Endometrium (tissue), 2 donors: ENCODE results near the gene FAM209A.
"Not testable (repeated sequence)": the region's sequence is repeated elsewhere in the genome, so short reads cannot be mapped to it uniquely, and the experiment has no call there.

Experiments
- FAIRE-seq: peaks from 2 replicates; lab custom pipeline; 2012; peaks lifted over from hg19 to GRCh38; lab: Jason Lieb, UNC
- donor health status: control.
- donor health status: control.

Gene FAM209A, protein sequence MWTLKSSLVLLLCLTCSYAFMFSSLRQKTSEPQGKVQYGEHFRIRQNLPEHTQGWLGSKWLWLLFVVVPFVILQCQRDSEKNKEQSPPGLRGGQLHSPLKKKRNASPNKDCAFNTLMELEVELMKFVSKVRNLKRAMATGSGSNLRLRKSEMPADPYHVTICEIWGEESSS

DNA sequence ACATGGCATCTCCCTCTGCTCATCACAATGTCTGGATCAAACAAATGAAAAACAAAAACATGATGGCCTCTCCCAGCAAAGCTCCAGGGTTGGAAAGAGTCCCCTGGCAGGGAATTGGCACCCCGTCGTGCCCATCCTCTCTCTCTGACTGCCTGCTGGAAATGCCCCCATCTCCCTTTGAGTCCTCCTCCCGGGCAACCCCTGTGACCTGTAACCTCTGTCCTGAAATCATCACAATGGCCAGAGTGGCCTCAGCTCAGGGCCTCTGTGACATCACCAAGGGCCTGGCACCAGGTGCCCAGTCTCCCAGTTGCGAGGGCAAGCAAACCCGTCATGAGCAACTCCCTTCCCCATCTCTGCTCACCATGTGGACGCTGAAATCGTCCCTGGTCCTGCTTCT, at the start of gene FAM209A:
FAM209A (plus strand) TSS at position 301 of the 400 bp plus-strand sequence; CDS start at position 366, 65 bp downstream.
- FAIRE-seq, result not testable (repeated sequence)

DNA sequence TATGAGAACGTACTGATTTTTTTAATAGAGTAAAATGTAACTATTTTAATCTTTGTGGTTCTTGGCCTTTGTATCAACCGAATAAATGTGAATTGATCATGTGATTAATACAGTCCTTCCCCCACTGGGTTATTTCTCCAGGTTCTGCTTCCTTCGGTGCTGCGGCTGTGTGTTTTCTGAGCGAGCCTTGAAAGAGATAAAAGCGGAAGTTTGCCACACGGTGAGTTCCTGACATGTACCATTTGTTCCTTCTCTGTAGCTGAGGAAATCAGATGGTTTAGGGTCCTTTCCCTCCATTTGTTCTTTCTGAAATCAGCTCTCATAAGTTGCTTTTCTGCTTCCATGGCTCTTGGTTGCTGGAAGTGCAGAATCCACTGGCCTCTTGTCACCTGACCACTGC, 40.6 kb upstream of the FAM209A start:
- FAIRE-seq, result no peak

DNA sequence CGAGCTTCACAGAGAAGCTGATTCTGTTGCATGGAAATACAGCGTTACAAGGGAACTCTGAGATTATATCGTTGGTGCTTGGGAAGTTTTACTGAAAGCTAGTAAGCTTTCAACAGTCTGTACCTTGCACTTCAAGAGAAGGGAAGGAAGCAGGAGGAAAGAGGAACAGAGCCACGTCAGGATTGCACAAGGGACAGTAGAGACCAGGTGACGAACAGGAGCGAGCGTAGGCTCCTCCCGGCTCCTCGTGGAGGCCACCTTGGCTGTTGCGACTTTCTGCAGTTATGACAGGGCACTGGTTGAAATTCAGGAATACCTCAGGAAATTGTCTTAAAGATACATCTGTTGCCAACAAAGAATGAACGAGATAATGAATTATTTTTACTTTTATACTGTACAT, 37.3 kb upstream of the FAM209A start:
- no peak for FAIRE-seq

DNA sequence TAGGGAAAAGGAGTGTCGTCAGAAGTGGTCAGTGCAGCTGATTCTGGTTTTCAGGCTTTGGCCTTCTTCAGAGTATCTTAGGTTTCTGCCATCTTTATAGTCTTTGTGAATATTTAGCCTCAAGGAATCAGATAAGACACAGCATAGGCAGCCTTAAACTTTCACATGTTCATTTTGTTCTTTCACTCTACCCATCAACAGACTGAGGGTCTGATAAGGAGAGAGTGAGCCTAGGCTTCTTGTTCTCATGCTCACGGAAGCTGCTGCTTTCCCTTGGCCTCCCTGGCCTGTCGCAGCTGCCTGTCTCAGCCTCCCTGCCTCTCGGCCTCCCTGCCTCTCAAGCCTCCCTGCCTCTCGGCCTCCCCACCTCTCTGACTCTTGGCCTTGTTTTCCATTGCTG, 36.0 kb upstream of the FAM209A start:
- FAIRE-seq, result no peak

DNA sequence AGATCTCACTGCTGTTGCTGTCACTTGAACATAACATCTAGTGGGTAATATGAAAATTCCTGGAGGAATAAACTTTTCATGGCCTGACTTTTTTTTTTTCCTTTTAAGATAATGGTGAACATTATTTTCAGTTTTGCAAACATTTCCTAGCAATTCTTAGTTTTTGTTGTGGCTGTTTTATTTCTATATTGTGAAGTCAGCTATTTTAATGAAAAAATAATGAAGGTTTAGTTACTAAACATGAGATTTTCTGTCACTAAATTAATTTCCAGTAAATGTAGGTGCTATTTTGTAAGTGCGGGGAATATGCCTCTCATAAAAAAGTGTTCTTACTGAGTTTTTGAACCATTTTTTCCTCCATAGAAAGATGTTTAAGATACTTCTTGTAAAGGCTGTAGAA, 23.4 kb upstream of the FAM209A start:
- FAIRE-seq, result no peak

DNA sequence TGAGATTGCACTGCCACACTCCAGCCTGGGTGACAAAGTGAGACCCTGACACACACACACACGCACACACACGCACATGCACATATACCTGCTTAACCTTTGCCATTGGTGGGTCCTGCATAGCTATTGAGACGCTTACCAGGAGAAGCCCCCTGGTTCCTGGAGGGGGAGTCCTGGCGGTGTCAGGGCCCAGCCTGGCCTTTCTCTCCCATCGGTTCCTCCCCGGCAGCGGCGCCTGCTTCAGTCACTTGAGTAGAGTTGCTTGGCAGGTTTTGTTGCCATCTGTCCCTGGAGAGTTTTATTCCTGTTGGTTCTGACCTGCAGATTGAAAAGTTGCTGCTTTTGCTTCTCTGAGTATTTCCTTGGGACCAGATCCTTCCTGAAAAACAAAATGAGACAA, 20.6 kb upstream of the FAM209A start:
- no peak for FAIRE-seq

DNA sequence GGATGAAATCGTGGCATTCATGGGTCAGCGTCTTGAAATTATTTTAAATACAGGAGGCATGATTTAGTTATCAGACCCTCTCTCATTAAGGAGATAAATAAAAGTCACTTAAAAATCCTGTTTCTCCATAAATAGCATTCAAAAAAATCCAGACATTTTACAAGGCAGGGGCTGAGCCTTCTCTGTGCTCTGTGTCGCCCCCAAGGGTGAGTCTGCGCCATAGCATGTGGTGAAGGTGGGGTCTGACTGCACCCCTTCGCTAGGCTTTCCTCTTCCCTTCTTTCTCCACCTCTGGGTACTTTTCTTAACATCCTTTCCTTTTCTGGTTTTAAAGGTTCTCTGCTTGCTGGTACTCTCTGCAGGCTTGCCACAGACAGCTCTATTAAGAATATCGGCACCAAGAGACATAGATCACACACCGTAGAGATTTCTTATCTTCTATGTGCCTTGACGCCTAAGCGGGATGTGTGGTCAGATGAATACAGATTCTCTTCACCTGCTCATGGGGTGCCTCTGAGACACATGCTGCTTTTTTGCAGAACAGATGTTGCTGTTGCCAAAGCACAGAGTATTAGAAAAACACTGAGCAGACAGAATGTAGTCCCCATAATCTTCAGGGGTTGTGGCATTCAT, 20.1 kb upstream of the FAM209A start:
- no peak for FAIRE-seq

DNA sequence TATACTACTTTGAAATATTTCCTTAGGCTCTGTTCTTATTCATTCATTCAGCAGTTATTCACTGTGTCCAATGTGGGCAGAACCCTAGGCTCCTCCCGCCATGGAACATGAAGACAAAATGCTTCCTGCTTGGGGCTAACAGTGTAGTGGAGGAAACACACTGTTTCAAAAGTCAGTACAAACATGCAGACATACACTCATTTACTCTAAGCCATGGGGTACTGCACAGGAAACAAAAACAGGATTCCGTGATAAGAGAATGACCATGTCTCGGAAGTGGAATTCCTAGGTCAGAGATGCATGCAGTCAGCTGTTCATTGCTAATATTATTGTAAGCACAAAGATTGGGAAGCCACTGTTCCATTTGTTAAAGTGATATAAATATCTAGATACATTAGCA, 18.4 kb upstream of the FAM209A start:
- no peak for FAIRE-seq

DNA sequence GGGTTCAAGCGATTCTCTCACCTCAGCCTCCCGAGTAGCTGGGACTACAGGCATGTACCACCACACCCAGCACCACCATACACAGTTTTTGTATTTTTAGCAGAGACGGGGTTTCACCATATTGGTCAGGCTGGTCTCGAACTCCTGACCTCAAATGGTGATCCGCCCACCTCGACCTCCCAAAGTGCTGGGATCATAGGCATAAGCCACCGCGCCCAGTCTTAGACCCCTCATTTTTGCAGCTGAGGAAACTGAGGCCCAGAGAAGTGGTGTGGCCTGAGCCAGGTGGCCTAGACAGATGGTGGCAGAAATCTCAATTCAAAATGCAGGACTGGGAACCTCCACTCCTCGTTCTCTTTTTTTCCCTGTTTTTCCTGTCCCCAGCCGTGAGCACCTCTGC, 12.6 kb upstream of the FAM209A start:
- no peak for FAIRE-seq

DNA sequence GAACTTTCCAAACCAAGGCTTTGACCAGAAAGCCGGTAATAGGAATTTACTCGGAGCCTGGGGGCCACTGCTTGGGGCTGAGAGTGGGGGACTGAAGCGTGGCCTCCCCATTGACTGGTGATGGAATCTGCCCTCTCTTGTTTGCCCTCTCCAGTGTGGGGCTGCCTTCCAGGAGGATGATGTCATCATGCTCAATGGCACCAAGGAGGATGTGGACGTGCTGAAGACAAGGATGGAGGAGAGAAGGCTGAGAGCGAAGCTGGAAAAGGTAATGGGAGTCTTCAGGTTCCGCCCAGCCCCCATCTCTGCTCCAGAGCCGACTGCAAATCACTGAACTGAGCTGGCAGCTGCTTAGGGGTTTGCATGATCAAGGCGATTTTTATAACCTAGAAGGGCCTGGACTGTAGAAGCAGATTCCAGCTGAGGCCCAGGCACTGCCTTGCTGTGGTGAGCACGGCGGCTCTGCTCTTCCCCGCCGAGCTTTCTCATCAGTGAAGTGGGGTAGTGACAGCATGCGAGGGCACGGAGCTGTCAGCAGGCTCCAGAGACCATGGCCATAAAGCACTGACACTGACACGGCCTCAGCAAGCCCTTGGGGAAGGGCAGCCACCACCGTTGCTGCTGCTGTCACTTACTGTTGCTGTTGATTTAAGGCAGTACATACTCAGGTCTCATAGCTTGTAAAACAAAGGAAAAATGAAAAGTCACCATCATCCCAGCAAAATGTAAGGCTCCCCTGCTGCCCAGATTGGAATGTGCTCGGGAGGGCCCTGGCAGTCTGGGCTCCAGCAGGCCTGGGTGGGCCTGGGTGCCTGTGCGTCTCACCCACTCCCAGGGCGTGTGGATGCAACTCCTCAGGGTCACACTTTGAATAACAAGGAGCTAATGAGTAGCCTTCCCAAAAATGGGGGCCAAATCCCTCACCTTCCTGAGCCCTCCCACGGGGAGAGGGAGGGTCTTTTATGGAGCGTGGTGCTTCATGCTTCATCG, 11.1 kb upstream of the FAM209A start:
- no peak for FAIRE-seq

DNA sequence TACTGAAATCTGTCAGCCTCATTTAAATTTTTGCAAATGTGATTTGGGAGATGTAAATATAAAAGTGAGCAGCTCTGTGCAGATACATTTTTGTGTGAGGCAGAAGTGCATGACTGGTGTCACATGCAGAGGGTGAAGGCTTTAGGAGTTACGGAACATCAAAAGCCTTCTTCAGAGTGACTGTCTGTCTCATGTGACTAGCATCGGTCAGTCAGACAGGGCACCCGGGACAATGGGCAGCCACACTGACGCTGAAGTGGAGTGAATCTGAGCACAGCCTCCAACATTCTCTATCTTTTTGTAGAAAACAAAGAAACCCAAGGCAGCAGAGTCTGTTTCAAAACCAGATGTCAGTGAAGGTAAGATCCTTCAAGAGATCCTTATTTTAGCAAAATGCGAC, 7.9 kb upstream of the FAM209A start:
- FAIRE-seq, result no peak

DNA sequence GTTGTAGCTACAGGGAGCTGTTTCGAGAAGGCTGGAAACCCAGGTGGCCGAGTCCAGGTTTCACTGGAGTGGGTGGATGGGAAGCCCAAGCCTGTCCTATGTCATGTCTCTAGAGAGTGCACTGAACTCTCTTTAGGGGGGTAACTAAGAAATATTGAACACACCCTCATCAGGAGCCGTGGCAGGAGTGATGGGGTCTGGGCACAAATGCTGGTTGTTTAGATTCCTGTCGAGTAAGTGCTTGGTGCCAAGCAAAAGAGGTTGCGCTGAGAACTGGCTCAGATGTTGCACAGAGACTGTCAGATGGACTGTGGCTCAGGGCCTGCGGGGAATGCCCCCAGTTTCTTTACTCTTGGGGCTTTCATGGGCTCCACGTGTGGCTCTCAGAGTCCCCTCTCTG, 7.3 kb upstream of the FAM209A start:
- no peak for FAIRE-seq

DNA sequence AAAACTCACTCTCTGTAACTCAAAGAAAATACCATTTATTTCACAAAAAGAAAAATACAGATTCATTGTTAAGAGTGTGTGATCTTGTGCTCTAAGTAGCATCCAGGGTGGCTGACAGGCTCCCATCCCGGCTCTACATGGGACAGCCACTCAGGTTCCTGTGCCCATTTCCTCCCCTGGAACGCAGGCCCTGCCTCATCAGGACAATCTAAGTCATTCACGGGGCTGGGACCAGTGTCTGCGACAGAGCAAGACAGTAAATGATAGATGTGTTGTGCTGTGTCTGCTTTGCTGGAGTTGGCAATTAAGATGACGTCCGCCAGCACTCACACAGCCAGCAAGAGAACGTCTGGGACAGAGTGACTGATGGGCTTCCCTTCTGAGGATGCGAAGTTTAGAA, 6.9 kb upstream of the FAM209A start:
- no peak for FAIRE-seq

DNA sequence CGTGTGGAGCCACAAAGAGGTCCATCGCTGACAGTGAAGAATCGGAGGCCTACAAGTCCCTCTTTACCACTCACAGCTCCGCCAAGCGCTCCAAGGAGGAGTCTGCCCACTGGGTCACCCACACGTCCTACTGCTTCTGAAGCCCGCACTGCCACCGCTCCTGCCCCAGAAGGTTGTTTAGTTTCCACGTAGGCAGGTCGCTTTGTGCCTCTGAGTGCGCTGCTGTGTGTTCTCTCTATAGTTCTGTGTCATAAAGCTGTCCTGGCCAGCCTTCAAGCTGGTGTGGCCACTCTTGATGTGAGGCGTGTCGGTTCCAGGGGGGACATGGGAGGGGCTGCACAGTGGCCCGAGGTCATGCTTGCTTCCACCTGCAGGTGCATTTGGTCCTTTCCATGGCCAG, 6.4 kb upstream of the FAM209A start:
- no peak for FAIRE-seq

DNA sequence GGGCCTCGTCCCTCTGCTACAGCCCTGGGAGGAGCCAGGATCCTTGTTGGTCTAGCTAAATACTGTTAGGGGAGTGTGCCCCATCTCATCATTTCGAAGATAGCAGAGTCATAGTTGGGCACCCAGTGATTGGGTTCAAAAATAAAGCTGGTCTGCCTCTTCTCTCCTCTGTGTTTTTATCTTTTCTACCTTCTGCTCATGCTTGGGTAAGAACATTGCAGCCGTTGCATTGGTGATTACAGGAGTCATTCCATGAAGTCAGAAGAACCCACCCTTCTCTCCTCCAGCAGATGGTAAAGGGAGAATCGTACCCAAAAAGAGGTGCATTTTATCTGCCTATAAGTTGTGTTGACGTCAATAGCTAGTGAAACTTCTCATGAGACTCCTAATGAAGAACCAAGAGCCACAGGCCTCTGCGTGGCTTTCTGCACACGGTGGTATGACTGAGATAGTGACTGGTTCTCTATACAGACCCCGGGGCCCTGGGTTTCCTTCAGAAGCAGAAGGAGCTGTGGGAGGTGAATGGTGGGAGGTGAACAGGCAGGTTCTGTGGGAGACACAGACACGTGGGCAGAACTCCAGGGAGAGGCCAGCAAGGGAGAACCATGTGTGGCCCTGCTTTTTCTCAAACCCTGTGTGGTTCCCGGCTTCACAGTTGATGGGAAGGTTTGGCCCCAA, 5.7 kb upstream of the FAM209A start:
- FAIRE-seq, result no peak

DNA sequence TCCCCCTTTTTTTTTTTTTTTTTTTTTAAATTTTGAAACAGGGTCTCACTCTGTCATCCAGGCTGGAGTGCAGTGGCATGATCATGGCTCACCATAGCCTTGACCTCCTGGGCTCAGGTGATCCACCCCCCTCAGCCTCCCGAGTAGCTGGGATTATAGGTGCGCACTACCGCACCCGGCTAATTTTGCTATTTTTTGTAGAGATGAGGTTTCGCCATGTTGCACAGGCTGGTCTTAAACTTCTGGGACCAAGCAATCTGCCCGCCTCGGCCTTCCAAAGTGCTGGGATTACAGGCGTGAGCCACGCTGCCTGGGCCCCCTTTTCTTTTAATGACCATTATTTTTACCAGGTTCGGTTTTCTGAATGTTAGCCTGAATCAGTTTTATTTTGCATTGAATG, 5.0 kb upstream of the FAM209A start:
- FAIRE-seq, result no peak

DNA sequence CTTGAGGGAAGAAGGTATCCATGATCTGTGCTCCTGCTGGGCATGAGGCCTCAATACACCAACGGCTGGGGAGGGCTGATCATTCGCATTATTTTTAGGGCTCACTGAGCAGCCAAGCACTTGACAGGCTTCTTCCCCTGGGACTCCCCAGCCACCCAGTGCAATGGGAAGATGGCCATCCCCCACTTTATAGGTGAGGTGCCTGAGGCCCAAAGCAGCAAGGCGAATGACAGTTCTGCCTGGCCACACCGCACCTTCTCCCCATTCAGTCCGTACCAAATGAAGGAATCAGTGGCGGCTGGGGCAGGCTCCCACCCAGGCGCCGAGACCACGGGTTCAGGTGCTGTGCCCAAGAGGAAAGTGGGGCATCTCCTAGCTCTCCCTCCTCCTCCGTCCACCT, 4.4 kb upstream of the FAM209A start:
- no peak for FAIRE-seq

DNA sequence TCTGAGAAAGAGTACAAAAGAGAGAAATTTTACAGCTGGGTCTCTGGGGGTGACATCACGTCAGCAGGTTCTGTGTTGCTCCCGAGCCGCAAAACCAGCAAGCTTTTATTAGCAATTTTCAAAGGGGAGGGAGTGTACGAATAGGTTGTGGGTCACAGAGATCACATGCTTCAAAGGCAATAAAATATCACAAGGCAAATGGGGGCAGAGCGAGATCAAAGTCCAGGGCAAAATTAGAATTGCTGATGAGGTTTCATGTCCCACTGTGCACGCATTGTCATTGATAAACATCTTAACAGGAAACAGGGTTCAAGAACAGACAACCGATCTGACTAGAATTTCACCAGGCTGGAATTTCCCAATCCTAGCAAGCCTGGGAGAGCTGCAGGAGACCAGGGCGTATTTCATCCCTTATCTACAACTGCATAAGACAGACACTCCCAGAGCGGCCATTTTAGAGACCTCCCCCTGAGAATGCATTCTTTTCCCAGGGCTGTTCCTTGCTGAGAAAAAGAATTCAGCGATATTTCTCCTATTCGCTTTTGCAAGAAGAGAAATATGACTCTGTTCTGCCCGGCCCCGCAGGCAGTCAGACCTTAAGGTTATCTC, 3.7 kb upstream of the FAM209A start:
- FAIRE-seq, result not testable (repeated sequence)

DNA sequence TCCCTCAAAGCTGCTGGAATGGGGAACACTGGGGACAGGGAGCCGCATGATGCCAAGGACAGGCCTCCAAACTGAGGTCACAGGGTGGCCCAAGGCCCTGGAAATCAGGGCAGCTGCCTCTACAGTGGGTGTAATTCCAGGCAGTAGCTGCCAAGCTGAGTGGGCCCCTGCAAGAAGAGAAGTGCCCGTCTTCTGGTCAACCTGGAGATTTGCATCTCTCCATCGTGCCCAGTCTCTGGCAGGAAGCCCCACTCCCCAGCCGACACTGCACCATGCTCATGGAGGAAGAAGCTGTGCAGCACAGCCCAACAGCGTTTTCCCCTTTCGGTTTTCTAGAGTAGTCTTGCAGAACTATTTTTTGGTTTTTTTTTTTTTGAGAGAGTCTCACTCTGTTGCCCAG, 2.2 kb upstream of the FAM209A start:
- FAIRE-seq, result no peak

DNA sequence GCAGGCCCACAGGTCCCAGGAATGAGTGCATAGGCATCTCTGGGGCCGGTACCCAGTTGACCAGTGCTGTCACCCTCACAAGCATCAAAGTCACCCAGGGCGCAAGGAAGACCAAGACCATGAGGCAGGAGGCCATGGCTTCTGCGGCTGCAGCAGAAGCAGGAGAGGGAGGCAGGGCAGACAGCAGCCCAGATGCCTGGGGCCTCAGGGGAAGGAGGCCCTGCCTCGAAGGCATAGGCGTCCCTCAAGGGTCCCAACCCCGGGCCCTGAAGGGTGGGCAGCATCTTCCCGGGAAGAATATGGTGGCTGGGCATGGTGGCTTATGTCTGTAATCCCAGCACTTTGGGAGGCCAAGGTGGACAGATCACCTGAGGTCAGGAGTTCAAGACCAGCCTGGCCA, 3.0 kb downstream of the FAM209A start:
- FAIRE-seq, result no peak

DNA sequence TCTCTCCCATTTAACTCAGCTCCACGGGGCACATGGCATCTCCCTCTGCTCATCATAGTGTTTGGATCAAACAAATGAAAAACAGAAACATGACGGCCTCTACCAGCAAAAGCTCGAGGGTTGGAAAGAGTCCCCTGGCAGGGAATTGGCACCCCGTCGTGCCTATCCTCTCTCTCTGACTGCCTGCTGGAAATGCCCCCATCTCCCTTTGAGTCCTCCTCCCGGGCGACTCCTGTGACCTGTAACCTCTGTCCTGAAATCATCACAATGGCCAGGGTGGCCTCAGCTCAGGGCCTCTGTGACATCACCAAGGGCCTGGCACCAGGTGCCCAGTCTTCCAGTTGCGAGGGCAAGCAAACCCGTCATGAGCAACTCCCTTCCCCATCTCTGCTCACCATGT, 8.4 kb downstream of the FAM209A start, which contains the start of gene FAM209B:
FAM209B (plus strand) TSS at position 301 of the 400 bp plus-strand sequence; CDS start at position 397, 96 bp downstream.
- FAIRE-seq, result not testable (repeated sequence)

DNA sequence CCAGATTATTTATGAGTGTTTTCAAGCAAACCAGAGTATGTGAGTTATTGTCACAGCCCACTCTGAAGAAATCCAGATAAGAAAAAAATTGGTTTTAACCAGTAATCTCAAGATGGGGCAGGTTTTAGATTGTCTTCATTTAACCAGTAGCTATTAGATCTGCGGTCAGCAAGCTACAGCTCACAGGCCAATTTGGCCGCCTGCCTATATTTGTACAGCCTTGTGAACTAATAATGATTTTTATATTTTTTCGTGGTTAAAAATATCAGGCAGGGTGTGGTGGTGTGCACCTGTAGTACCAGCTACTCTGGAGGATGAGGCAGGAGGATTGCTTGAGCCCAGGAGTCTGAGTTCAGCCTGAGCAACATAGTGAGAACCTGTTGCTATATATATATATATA, 13.5 kb downstream of the FAM209A start:
- no peak for FAIRE-seq
